HS-27A (cell line): ENCODE measurements around the gene B3GNT3.

Experiments
- DNase-seq: peaks from one replicate; pipeline ENCODE4 v3.0.0-alpha.2; 2012; ENCODE audit warnings: low read depth, missing footprints

The B3GNT3 gene

DNA sequence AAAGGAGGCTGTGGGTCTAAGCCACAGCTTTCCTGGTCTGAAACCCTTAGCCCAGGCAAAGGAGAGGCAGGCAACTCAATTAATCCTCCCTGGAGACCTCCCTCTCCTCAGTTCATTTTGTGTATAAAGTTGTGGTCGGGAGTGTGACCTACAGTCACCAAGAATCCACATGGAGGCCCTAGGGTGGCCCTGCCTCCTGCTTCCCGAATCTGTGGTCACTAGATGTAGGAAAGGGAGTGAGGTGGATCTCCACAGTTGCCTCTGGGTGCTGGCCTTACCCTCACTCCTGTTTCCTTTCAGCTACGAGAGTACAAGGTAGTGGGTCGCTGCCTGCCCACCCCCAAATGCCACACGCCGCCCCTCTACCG, 66.0 kb downstream of the B3GNT3 start:
- DNase-seq, result no peak

- DNase-seq, result no peak
Observed at GRCh38 chr19:17861542-17862402, 66.8 kb downstream of the B3GNT3 start.

DNA sequence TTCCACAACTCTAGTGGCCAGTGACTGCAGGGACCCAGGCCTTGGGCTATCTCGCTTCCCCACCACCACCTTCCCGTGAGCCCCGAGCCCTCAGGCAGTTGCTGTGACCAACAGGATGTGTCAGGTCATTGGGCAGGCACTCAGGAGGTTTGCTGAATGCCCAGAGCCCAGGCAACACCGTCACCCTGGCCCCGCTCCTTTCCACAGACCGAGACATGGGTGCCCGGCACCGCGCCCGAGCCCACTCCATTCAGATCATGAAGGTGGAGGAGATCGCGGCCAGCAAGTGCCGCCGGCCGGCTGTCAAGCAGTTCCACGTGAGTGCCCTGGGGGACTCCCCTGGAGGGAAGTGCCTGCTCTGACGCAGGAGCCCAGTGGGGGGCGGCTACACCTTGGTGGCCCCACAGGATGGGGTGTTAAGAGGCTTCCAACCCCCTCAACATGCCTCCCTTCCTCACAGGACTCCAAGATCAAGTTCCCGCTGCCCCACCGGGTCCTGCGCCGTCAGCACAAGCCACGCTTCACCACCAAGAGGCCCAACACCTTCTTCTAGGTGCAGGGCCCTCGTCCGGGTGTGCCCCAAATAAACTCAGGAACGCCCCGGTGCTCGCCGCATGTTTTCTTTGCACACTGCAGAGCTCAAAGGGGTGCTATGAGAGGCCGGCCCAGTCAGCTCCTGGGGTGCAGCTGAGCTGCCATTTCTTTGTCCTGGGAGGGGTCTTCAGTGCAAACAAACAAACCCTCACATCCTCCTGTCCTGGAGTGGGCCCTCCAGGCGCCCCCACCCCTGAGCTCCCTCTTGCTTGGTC, 68.0 kb downstream of the B3GNT3 start:
- no peak for DNase-seq
